ENCODE results near the gene GPR160. TPM values are rescaled to one million over a fixed set of nuclear protein-coding genes. Genes with fewer than 3 reads are reported as not detected.
A peak's percentile ranks its signal among the peaks of the same experiment; 100 is the strongest.

Gene GPR160
- total and polyA plus RNA-seq, 2 of the 13 experiments (the other 11 are each of a cell fraction or from before 2014, with no cell fraction given): 12.1 to 23.2 TPM

DNA sequence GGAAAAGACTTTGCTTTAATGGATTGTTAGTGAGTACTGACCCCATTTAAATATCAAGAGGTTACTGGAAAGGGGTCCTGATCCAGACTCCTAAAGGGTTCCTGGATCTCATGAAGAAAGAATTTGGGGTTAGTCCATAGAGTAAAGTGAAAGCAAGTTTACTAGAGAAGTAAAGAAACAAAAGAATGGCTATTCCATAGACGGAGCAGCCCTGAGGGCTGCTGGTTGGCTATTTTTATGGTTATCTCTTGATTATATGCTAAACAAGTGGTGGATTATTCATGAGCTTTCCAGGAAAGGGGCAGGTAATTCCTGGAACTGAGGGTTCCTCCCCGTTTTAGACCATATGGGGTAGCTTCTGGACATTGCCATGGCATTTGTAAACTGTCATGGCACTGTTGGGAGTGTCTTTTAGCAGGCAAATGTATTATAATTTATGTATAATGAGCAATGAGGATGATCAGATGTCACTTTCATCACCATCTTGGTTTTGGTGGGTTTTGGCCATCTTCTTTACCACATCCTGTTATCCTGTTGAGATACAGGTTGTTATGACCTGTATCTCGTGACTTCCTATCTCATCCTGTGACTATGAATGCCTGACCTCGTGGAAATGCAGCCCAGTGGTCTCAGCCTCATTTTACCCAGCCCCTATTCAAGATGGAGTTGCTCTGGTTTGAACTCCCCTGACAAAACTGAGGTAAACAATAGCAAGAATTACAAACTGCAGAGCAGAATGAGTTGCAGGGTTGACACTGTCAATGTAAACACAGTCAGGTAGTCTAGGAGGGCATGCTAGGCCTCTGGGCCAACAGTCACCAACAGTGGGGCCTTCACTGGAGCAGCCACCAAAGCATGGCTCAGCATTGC is 10.3 kb upstream of the GPR160 start (continued):
- TF ChIP-seq, protein P1, sequence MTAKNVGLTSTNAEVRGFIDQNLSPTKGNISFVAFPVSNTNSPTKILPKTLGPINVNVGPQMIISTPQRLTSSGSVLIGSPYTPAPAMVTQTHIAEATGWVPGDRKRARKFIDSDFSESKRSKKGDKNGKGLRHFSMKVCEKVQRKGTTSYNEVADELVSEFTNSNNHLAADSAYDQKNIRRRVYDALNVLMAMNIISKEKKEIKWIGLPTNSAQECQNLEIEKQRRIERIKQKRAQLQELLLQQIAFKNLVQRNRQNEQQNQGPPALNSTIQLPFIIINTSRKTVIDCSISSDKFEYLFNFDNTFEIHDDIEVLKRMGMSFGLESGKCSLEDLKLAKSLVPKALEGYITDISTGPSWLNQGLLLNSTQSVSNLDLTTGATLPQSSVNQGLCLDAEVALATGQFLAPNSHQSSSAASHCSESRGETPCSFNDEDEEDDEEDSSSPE (CRISPR knock-in tag; IDR thresholded peaks at IDR 0.05): no peak
- TF ChIP-seq ZBTB8A (CRISPR knock-in tag; IDR thresholded peaks at IDR 0.05; ENCODE audit: borderline replicate concordance, low read depth) (no peak), ZNF382 (CRISPR knock-in tag; IDR thresholded peaks at IDR 0.05; ENCODE audit: borderline replicate concordance) (no peak), MBD4 (IDR thresholded peaks at IDR 0.05; ENCODE audit: borderline replicate concordance, low read length) (no peak), POGZ (CRISPR knock-in tag; IDR thresholded peaks at IDR 0.05) (no peak), ATF7 (IDR thresholded peaks at IDR 0.05) (no peak), ATF7 (CRISPR knock-in tag; IDR thresholded peaks at IDR 0.05) (no peak), RXRB (CRISPR knock-in tag; IDR thresholded peaks at IDR 0.05; ENCODE audit: borderline replicate concordance) (peak; percentile 66), HHEX (CRISPR knock-in tag; IDR thresholded peaks at IDR 0.05) (no peak), FOXA3 (CRISPR knock-in tag; IDR thresholded peaks at IDR 0.05) (peak; percentile 82), ZFP36L2 (CRISPR knock-in tag; IDR thresholded peaks at IDR 0.05) (no peak), ETV6 (CRISPR knock-in tag; conservative IDR thresholded peaks at IDR 0.05) (no peak), ELF1 (CRISPR knock-in tag; IDR thresholded peaks at IDR 0.05) (0 out of 2 replicates have a peak, but pooled peaks have one; percentile 8), ZSCAN12 (CRISPR knock-in tag; IDR thresholded peaks at IDR 0.05) (no peak), MTF2 (CRISPR knock-in tag; IDR thresholded peaks at IDR 0.05; ENCODE audit: borderline replicate concordance) (no peak), BHLHE40 (IDR thresholded peaks at IDR 0.05; ENCODE audit: low read length) (no peak), RARA (CRISPR knock-in tag; IDR thresholded peaks at IDR 0.05) (peak; percentile 63), NCOR1 (IDR thresholded peaks at IDR 0.05; ENCODE audit: borderline replicate concordance, low read length) (no peak), MXI1 (IDR thresholded peaks at IDR 0.05; ENCODE audit: borderline replicate concordance, low read depth, low read length) (peak; percentile 13; the same call in 1 of the 3 replicates)
- TF ChIP-seq, protein P2, sequence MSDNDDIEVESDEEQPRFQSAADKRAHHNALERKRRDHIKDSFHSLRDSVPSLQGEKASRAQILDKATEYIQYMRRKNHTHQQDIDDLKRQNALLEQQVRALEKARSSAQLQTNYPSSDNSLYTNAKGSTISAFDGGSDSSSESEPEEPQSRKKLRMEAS (IDR thresholded peaks at IDR 0.05): no peak; the same call in 1 of the 2 replicates
- TF ChIP-seq, protein P3, sequence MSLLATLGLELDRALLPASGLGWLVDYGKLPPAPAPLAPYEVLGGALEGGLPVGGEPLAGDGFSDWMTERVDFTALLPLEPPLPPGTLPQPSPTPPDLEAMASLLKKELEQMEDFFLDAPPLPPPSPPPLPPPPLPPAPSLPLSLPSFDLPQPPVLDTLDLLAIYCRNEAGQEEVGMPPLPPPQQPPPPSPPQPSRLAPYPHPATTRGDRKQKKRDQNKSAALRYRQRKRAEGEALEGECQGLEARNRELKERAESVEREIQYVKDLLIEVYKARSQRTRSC (CRISPR knock-in tag; IDR thresholded peaks at IDR 0.05; ENCODE audit: low read depth): no peak
- TF ChIP-seq, protein P4, sequence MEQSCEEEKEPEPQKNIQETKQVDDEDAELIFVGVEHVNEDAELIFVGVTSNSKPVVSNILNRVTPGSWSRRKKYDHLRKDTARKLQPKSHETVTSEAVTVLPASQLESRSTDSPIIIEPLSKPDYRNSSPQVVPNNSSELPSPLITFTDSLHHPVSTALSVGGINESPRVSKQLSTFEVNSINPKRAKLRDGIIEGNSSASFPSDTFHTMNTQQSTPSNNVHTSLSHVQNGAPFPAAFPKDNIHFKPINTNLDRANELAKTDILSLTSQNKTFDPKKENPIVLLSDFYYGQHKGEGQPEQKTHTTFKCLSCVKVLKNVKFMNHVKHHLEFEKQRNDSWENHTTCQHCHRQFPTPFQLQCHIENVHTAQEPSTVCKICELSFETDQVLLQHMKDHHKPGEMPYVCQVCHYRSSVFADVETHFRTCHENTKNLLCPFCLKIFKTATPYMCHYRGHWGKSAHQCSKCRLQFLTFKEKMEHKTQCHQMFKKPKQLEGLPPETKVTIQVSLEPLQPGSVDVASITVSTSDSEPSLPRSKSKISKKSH (CRISPR knock-in tag; IDR thresholded peaks at IDR 0.05; ENCODE audit: borderline replicate concordance): no peak
- TF ChIP-seq, protein P5, sequence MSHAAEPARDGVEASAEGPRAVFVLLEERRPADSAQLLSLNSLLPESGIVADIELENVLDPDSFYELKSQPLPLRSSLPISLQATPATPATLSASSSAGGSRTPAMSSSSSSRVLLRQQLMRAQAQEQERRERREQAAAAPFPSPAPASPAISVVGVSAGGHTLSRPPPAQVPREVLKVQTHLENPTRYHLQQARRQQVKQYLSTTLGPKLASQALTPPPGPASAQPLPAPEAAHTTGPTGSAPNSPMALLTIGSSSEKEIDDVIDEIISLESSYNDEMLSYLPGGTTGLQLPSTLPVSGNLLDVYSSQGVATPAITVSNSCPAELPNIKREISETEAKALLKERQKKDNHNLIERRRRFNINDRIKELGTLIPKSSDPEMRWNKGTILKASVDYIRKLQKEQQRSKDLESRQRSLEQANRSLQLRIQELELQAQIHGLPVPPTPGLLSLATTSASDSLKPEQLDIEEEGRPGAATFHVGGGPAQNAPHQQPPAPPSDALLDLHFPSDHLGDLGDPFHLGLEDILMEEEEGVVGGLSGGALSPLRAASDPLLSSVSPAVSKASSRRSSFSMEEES (CRISPR knock-in tag; IDR thresholded peaks at IDR 0.05): no peak
- TF ChIP-seq, protein P6, sequence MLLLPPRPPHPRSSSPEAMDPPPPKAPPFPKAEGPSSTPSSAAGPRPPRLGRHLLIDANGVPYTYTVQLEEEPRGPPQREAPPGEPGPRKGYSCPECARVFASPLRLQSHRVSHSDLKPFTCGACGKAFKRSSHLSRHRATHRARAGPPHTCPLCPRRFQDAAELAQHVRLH (CRISPR knock-in tag; IDR thresholded peaks at IDR 0.05; ENCODE audit: borderline replicate concordance, low read depth): no peak
- TF ChIP-seq, protein P7, sequence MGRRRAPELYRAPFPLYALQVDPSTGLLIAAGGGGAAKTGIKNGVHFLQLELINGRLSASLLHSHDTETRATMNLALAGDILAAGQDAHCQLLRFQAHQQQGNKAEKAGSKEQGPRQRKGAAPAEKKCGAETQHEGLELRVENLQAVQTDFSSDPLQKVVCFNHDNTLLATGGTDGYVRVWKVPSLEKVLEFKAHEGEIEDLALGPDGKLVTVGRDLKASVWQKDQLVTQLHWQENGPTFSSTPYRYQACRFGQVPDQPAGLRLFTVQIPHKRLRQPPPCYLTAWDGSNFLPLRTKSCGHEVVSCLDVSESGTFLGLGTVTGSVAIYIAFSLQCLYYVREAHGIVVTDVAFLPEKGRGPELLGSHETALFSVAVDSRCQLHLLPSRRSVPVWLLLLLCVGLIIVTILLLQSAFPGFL (CRISPR knock-in tag; IDR thresholded peaks at IDR 0.05): no peak
